ENCODE results near the gene CDH4. TPM values are rescaled to one million over a fixed set of nuclear protein-coding genes. Genes with fewer than 3 reads are reported as not detected.
"Not testable (repeated sequence)": the region's sequence is repeated elsewhere in the genome, so short reads cannot be mapped to it uniquely, and the experiment has no call there.

The CDH4 gene
- total RNA-seq, 1 experiment from 2014 or later = 0.13 TPM

DNA sequence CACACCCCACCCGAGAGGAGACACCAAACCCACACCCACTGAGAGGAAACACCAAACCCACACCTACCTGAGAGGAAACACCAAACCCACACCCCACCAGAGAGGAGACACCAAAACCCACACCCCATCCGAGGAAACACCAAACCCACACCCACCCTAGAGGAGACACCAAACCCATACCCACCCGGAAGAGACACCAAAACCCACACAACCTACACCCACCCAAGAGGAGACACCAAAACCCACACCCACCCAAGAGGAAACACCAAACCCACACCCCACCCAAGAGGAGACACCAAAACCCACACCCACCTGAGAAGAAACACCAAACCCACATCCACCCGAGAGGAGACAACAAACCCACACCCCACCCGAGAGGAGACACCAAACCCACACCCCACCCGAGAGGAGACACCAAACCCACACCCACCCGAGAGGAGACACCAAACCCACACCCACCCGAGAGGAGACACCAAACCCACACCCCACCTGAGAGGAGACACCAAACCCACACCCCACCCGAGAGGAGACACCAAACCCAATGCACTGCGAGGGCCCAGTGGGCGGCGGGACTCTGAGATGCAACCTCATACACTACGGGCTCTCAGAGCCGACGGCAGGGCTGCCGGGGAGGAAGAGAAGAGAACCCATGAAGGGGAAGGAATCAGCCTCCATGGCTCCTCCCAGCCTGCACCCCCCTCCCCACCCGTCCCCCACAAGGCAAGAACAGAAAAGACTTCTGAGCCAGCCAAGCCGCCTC, 730.3 kb downstream of the CDH4 start:
- H3K4me1 ChIP-seq (replicated peaks) = no peaks in the 10 kb centered on the region
- DNase-seq (ENCODE audit: low read depth in 1 of 2, low spot score in 2 of 2) = no peak
- H3K36me3 ChIP-seq = 0 out of 2 replicates have a peak, but pooled peaks cover 3% of the 10 kb centered on the region
- no peak overlapping the region for H3K4me3 ChIP-seq
- no peaks in the 10 kb centered on the region for H3K9me3 ChIP-seq (replicated peaks)
- no peak overlapping the region for H3K27ac ChIP-seq
- H3K27me3 ChIP-seq (replicated peaks) = no peaks in the 10 kb centered on the region

DNA sequence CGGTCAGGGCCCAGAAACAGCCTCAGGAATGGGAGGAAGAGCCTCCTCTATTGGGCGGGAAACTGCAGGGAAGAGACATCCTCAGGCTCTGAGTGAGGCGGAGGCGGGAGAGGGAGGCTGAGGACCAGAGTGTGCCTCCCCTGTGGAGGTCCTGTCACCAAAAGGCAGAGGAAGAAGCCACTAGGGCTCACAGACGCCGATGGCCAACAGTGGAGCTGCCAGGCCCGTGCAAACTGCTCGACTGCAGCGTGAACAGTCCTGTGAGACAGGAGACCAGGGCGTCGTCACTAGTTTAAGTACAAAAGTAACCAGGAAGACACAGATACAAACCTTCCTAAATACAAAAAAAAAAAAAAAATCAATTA, 730.9 kb downstream of the CDH4 start:
- no peak for DNase-seq (ENCODE audit: low read depth in 1 of 2, low spot score in 2 of 2)
- H3K36me3 ChIP-seq = 0 out of 2 replicates have a peak, but pooled peaks cover 3% of the 10 kb centered on the region
- H3K27me3 ChIP-seq (replicated peaks) = no peaks in the 10 kb centered on the region
- H3K27ac ChIP-seq = no peak overlapping the region
- no peak overlapping the region for H3K4me3 ChIP-seq
- H3K4me1 ChIP-seq (replicated peaks) = no peaks in the 10 kb centered on the region
- H3K9me3 ChIP-seq (replicated peaks) = no peaks in the 10 kb centered on the region

GRCh38 chr20:61983965-61984364, 731.9 kb downstream of the CDH4 start:
- Histone ChIP-seq H3K9me3 (replicated peaks) (no peaks in the 10 kb centered on the region), H3K27me3 (replicated peaks) (no peaks in the 10 kb centered on the region), H3K27ac (no peak overlapping the region), H3K36me3 (0 out of 2 replicates have a peak, but pooled peaks cover 3% of the 10 kb centered on the region), H3K4me3 (no peak overlapping the region), H3K4me1 (replicated peaks) (no peaks in the 10 kb centered on the region)
- no peak for DNase-seq (ENCODE audit: low read depth in 1 of 2, low spot score in 2 of 2)

- H3K4me3 ChIP-seq; H3K27me3 ChIP-seq (replicated peaks); H3K4me1 ChIP-seq (replicated peaks); DNase-seq (ENCODE audit: low read depth in 1 of 2, low spot score in 2 of 2); H3K27ac ChIP-seq; H3K36me3 ChIP-seq; H3K9me3 ChIP-seq (replicated peaks): not testable (repeated sequence)
These were observed 732.4 kb downstream of the CDH4 start for GRCh38 chr20:61984431-61984830.

- Histone ChIP-seq H3K27me3 (replicated peaks) (no peaks in the 10 kb centered on the region), H3K27ac (no peak overlapping the region), H3K4me1 (replicated peaks) (no peaks in the 10 kb centered on the region), H3K36me3 (peaks cover 3% of the 10 kb centered on the region; the same call in 1 of the 2 replicates), H3K4me3 (no peak overlapping the region), H3K9me3 (replicated peaks) (no peaks in the 10 kb centered on the region)
- no peak for DNase-seq (ENCODE audit: low read depth in 1 of 2, low spot score in 2 of 2)
These were observed 733.0 kb downstream of the CDH4 start for GRCh38 chr20:61985096-61985495.

DNA sequence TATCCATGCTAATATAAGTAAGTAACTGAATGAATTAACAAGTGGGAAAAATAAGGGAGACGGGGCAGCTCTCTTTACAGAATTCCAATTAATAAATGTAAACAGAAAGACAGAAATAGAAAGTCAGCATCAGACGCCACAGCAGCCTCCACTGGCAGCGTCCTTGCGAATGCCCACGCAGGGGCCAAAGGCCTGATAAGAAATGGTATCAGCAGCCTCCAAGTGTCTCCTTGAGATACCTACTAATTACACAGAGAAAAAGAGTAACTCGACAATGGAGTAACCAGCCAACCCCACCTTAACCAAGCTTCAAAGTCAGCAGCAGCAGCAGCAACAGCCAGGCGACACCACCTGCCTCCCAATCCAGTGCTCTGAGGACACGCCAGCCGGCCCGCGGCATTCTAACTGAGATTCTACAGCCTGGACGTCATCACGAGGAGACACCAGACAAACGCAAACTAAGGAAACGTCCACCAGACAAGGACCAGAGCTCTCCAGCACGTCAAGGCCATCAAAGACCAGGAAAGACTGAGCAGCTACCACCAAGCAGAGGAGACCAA, 734.8 kb downstream of the CDH4 start:
- Histone ChIP-seq H3K4me3 (no peak overlapping the region), H3K27me3 (replicated peaks) (no peaks in the 10 kb centered on the region), H3K4me1 (replicated peaks) (no peaks in the 10 kb centered on the region), H3K27ac (no peak overlapping the region), H3K9me3 (replicated peaks) (peaks cover 3% of the 10 kb centered on the region; the same call in 1 of the 2 replicates), H3K36me3 (peaks cover 8% of the 10 kb centered on the region)
- no peak for DNase-seq (ENCODE audit: low read depth in 1 of 2, low spot score in 2 of 2)

DNA sequence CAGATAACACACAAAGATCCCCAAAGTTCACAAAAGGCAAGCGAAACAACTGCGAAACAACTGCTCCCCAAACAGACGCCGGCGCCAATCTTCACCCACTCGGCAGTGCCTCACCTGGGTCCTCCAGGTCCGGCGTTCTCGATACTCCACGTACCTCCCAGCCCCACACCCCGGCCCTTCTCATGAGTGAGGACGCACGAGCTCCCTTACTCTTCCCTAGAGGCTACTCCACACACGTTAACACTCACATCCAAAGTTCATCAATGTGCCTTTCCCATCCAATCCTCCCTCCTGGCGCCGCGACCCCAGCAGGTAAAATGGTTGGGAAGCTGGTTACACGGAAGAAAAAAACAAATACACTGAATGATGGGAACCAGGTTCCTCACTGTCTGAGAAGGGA, 736.6 kb downstream of the CDH4 start:
- H3K36me3 ChIP-seq = peaks cover 24% of the 10 kb centered on the region
- H3K9me3 ChIP-seq (replicated peaks) = peaks cover 5% of the 10 kb centered on the region; the same call in 1 of the 2 replicates
- H3K27ac ChIP-seq = no peak overlapping the region
- no peak for DNase-seq (ENCODE audit: low read depth in 1 of 2, low spot score in 2 of 2)
- H3K4me1 ChIP-seq (replicated peaks) = no peaks in the 10 kb centered on the region
- H3K27me3 ChIP-seq (replicated peaks) = no peaks in the 10 kb centered on the region
- no peak overlapping the region for H3K4me3 ChIP-seq

- Histone ChIP-seq H3K27ac (no peak overlapping the region), H3K4me1 (replicated peaks) (no peaks in the 10 kb centered on the region), H3K27me3 (replicated peaks) (no peaks in the 10 kb centered on the region), H3K4me3 (no peak overlapping the region), H3K9me3 (replicated peaks) (peaks cover 5% of the 10 kb centered on the region; the same call in 1 of the 2 replicates), H3K36me3 (peaks cover 31% of the 10 kb centered on the region)
- no peak for DNase-seq (ENCODE audit: low read depth in 1 of 2, low spot score in 2 of 2)
These were observed 737.7 kb downstream of the CDH4 start for GRCh38 chr20:61989741-61990140.
